Body of pancreas (tissue), 4 donors: ENCODE data around the gene DIPK2B.

Experiments
- POLR2A ChIP-seq, 3 donors: fragments of 450-650 bp; IDR thresholded peaks; one replicate each; pipeline ENCODE4 v1.6.1; 2016; ENCODE audit warnings: antibody characterized with exemption in 3 of 3, mild to moderate bottlenecking in 2 of 3
- TF ChIP-seq, protein P1 (sequence below), 7 experiments: fragments of 450-650 bp in 4 of 7; fragments of 200-600 bp in 3 of 7; sonication (generic) in 3 of 7; IDR thresholded peaks; one replicate each; pipeline ENCODE4 v1.5.1; 2016 to 2019; ENCODE audit warnings: antibody characterized with exemption in 7 of 7

DNA sequence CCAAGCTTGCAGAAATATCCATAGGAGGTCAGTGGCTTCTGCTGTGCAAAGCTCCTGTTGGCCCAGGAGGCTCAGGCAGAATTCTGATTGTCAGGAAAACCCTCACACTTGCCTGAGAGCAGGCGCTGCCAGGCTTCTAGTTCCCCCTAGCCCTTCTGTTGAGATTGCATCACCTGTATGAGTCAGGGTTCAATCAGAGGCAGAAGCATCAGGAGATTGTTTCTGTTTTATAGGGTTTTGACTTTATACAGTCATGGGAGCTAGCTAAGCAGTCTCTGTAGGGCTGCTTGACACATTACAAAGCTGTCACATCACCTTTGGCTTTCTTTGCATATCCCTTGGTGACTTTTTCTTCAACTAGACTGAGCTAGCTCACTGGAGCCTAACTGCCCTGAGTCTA lies 27.8 kb downstream of the DIPK2B start:
- TF ChIP-seq, protein P1, sequence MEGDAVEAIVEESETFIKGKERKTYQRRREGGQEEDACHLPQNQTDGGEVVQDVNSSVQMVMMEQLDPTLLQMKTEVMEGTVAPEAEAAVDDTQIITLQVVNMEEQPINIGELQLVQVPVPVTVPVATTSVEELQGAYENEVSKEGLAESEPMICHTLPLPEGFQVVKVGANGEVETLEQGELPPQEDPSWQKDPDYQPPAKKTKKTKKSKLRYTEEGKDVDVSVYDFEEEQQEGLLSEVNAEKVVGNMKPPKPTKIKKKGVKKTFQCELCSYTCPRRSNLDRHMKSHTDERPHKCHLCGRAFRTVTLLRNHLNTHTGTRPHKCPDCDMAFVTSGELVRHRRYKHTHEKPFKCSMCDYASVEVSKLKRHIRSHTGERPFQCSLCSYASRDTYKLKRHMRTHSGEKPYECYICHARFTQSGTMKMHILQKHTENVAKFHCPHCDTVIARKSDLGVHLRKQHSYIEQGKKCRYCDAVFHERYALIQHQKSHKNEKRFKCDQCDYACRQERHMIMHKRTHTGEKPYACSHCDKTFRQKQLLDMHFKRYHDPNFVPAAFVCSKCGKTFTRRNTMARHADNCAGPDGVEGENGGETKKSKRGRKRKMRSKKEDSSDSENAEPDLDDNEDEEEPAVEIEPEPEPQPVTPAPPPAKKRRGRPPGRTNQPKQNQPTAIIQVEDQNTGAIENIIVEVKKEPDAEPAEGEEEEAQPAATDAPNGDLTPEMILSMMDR (IDR thresholded peaks at IDR 0.05): no peak
- TF ChIP-seq POLR2A (IDR thresholded peaks at IDR 0.05): no peak
